ENCODE measurements around the gene PRKG1.

PRKG1 gene

DNA sequence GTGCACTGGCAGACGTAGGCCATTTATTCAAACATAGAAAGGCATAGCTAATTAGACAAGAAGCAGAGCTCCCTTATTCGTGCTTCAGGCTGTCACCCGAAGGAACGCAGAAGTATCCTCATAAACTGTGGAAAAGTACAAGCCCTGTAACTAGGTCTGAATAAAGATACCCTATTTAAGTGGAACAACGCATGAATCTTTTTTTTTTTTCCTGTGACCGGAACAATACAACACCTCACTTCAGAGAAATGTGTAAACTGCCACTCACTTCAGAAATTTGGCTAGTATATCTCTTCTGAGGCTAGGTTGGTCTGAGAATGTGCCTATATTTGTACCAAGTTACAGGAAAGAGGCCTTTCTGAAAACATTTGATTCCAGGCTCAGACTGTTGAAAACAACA, 633.1 kb downstream of the PRKG1 start:
- Histone ChIP-seq H4K12ac (ENCODE audit: low read depth, low read length) (no peak overlapping the region), H3K9ac (ENCODE audit: low read length) (no peak overlapping the region), H4K8ac (ENCODE audit: low read depth, low read length) (no peak overlapping the region), H2BK12ac (ENCODE audit: low read length) (no peak overlapping the region), H3K27me3 (ENCODE audit: insufficient read depth, low read length) (no peaks in the 10 kb centered on the region), H4K91ac (ENCODE audit: low read depth, low read length) (no peak overlapping the region), H3K4me3 (ENCODE audit: low read depth, low read length) (no peak overlapping the region), H3K79me2 (ENCODE audit: control insufficient read depth, insufficient read depth, low read length, poor library complexity) (no peaks in the 10 kb centered on the region), H3K79me1 (ENCODE audit: low read length) (no peaks in the 10 kb centered on the region), H3K4ac (ENCODE audit: low read depth, low read length) (no peak overlapping the region), H3K4me2 (ENCODE audit: low read length) (no peak overlapping the region), H3K9me3 (ENCODE audit: insufficient read depth, low read depth, low read length) (no peaks in the 10 kb centered on the region), H2AFZ (ENCODE audit: insufficient read depth, low read length, poor library complexity) (no peak overlapping the region), H2BK120ac (ENCODE audit: insufficient read depth, low read length, poor library complexity) (no peak overlapping the region), H2BK5ac (ENCODE audit: low read depth, low read length, poor library complexity) (no peak overlapping the region), H3K18ac (ENCODE audit: low read length) (no peak overlapping the region), H3K14ac (ENCODE audit: low read length) (no peak overlapping the region), H3K23ac (ENCODE audit: low read length) (no peak overlapping the region), H3K27ac (ENCODE audit: low read depth, low read length) (no peak overlapping the region), H3K4me1 (ENCODE audit: control insufficient read depth in 1 of 2, insufficient read depth in 2 of 2, low read length in 2 of 2) (peaks cover 0 to 2% of the 10 kb centered on the region in 2 experiments), H3K36me3 (ENCODE audit: control insufficient read depth in 1 of 2, insufficient read depth in 2 of 2, low read length in 2 of 2) (no peaks in the 10 kb centered on the region), H2AK5ac (ENCODE audit: low read length) (no peak overlapping the region)
- no peak for DNase-seq
- no CpG with 5 or more reads among the region's 6 CpGs for WGBS (ENCODE audit: extremely low coverage, insufficient coverage, insufficient read length)

DNA sequence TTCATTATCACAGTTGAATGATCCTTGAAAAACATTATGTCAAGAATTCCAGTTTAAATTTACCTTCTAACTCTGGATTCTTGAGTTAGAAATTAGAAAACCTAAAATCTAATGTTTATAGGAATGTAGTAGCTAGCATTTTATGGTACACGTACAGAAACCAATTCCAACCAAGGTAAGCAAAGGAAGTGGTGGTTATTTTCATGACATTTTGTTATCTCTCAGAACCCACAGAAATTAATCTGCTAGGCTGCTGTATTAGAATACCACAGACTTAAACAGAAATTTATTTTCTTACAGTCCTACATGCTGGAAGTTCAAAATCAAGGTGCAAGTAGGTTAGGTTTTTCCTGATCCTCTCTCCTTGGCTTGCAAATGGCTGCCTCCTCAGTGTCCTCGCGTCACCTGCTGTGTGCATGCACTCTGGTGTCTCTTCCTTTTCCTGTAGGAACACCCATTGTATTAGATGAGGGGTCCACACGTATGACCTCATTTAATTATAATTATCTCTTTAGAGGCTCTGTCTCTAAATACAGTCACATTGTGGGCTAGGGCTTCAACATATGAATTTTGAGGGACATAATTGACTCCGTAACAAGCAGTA, 633.6 kb downstream of the PRKG1 start:
- H3K18ac ChIP-seq (ENCODE audit: low read length), result no peak overlapping the region
- H3K4ac ChIP-seq (ENCODE audit: low read depth, low read length), result no peak overlapping the region
- H3K79me2 ChIP-seq (ENCODE audit: control insufficient read depth, insufficient read depth, low read length, poor library complexity), result no peaks in the 10 kb centered on the region
- H3K14ac ChIP-seq (ENCODE audit: low read length), result no peak overlapping the region
- no peak overlapping the region for H3K23ac ChIP-seq (ENCODE audit: low read length)
- no peak overlapping the region for H4K12ac ChIP-seq (ENCODE audit: low read depth, low read length)
- no peak overlapping the region for H3K4me3 ChIP-seq (ENCODE audit: low read depth, low read length)
- no peaks in the 10 kb centered on the region for H3K36me3 ChIP-seq (ENCODE audit: control insufficient read depth in 1 of 2, insufficient read depth in 2 of 2, low read length in 2 of 2)
- H3K4me1 ChIP-seq (ENCODE audit: control insufficient read depth in 1 of 2, insufficient read depth in 2 of 2, low read length in 2 of 2), result peaks cover 0 to 2% of the 10 kb centered on the region in 2 experiments
- no peaks in the 10 kb centered on the region for H3K27me3 ChIP-seq (ENCODE audit: insufficient read depth, low read length)
- H2AK5ac ChIP-seq (ENCODE audit: low read length), result no peak overlapping the region
- no peak overlapping the region for H2BK12ac ChIP-seq (ENCODE audit: low read length)
- no CpG with 5 or more reads among the region's 5 CpGs for WGBS (ENCODE audit: extremely low coverage, insufficient coverage, insufficient read length)
- no peaks in the 10 kb centered on the region for H3K79me1 ChIP-seq (ENCODE audit: low read length)
- H3K4me2 ChIP-seq (ENCODE audit: low read length), result no peak overlapping the region
- H2AFZ ChIP-seq (ENCODE audit: insufficient read depth, low read length, poor library complexity), result no peak overlapping the region
- H4K91ac ChIP-seq (ENCODE audit: low read depth, low read length), result no peak overlapping the region
- DNase-seq, result no peak
- no peak overlapping the region for H3K9ac ChIP-seq (ENCODE audit: low read length)
- H2BK120ac ChIP-seq (ENCODE audit: insufficient read depth, low read length, poor library complexity), result no peak overlapping the region
- H3K9me3 ChIP-seq (ENCODE audit: insufficient read depth, low read depth, low read length), result no peaks in the 10 kb centered on the region
- H2BK5ac ChIP-seq (ENCODE audit: low read depth, low read length, poor library complexity), result no peak overlapping the region
- H4K8ac ChIP-seq (ENCODE audit: low read depth, low read length), result no peak overlapping the region
- H3K27ac ChIP-seq (ENCODE audit: low read depth, low read length), result no peak overlapping the region

DNA sequence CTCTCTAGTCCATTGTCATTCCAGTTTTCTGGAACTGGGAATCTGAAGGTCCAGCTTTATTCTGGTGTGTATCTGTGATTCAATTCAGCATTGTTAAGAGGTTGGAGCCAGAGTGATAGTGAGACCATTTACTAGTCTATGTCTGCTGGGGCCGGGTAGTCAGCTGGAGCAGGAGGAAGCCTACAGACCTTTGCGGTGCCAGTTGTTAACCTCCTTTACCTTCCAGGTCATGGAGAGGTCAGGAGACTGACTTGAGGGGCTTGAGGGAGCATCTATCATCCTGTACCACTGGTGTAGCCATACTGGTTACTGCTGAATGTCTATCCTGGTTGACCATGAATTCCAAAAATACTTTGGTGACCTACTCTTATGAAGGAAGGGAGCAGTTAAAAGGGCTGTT, 634.3 kb downstream of the PRKG1 start:
- Histone ChIP-seq H3K4me1 (ENCODE audit: control insufficient read depth in 1 of 2, insufficient read depth in 2 of 2, low read length in 2 of 2) (peaks cover 0 to 2% of the 10 kb centered on the region in 2 experiments), H2AK5ac (ENCODE audit: low read length) (no peak overlapping the region), H3K36me3 (ENCODE audit: control insufficient read depth in 1 of 2, insufficient read depth in 2 of 2, low read length in 2 of 2) (no peaks in the 10 kb centered on the region), H3K27me3 (ENCODE audit: insufficient read depth, low read length) (no peaks in the 10 kb centered on the region), H4K91ac (ENCODE audit: low read depth, low read length) (no peak overlapping the region), H3K79me2 (ENCODE audit: control insufficient read depth, insufficient read depth, low read length, poor library complexity) (no peaks in the 10 kb centered on the region), H3K9ac (ENCODE audit: low read length) (no peak overlapping the region), H3K4me2 (ENCODE audit: low read length) (no peak overlapping the region), H3K14ac (ENCODE audit: low read length) (no peak overlapping the region), H2AFZ (ENCODE audit: insufficient read depth, low read length, poor library complexity) (no peak overlapping the region), H3K4me3 (ENCODE audit: low read depth, low read length) (no peak overlapping the region), H3K18ac (ENCODE audit: low read length) (no peak overlapping the region), H3K4ac (ENCODE audit: low read depth, low read length) (no peak overlapping the region), H3K9me3 (ENCODE audit: insufficient read depth, low read depth, low read length) (no peaks in the 10 kb centered on the region), H3K27ac (ENCODE audit: low read depth, low read length) (no peak overlapping the region), H2BK120ac (ENCODE audit: insufficient read depth, low read length, poor library complexity) (no peak overlapping the region), H4K12ac (ENCODE audit: low read depth, low read length) (no peak overlapping the region), H2BK5ac (ENCODE audit: low read depth, low read length, poor library complexity) (no peak overlapping the region), H3K23ac (ENCODE audit: low read length) (no peak overlapping the region), H2BK12ac (ENCODE audit: low read length) (no peak overlapping the region), H3K79me1 (ENCODE audit: low read length) (no peaks in the 10 kb centered on the region), H4K8ac (ENCODE audit: low read depth, low read length) (no peak overlapping the region)
- WGBS (ENCODE audit: extremely low coverage, insufficient coverage, insufficient read length), result no CpG with 5 or more reads among the region's 2 CpGs
- no peak for DNase-seq

- Histone ChIP-seq H4K12ac (ENCODE audit: low read depth, low read length) (no peak overlapping the region), H2BK5ac (ENCODE audit: low read depth, low read length, poor library complexity) (no peak overlapping the region), H3K4me2 (ENCODE audit: low read length) (no peak overlapping the region), H3K23ac (ENCODE audit: low read length) (no peak overlapping the region), H4K8ac (ENCODE audit: low read depth, low read length) (no peak overlapping the region), H2AFZ (ENCODE audit: insufficient read depth, low read length, poor library complexity) (no peak overlapping the region), H3K27me3 (ENCODE audit: insufficient read depth, low read length) (no peaks in the 10 kb centered on the region), H3K4me1 (ENCODE audit: control insufficient read depth in 1 of 2, insufficient read depth in 2 of 2, low read length in 2 of 2) (peaks cover 0 to 2% of the 10 kb centered on the region in 2 experiments), H3K36me3 (ENCODE audit: control insufficient read depth in 1 of 2, insufficient read depth in 2 of 2, low read length in 2 of 2) (no peaks in the 10 kb centered on the region), H2BK12ac (ENCODE audit: low read length) (no peak overlapping the region), H4K91ac (ENCODE audit: low read depth, low read length) (no peak overlapping the region), H3K9me3 (ENCODE audit: insufficient read depth, low read depth, low read length) (no peaks in the 10 kb centered on the region), H3K27ac (ENCODE audit: low read depth, low read length) (no peak overlapping the region), H3K9ac (ENCODE audit: low read length) (no peak overlapping the region), H3K14ac (ENCODE audit: low read length) (no peak overlapping the region), H3K4me3 (ENCODE audit: low read depth, low read length) (no peak overlapping the region), H3K79me1 (ENCODE audit: low read length) (no peaks in the 10 kb centered on the region), H2BK120ac (ENCODE audit: insufficient read depth, low read length, poor library complexity) (no peak overlapping the region), H3K4ac (ENCODE audit: low read depth, low read length) (no peak overlapping the region), H3K18ac (ENCODE audit: low read length) (no peak overlapping the region), H3K79me2 (ENCODE audit: control insufficient read depth, insufficient read depth, low read length, poor library complexity) (no peaks in the 10 kb centered on the region), H2AK5ac (ENCODE audit: low read length) (no peak overlapping the region)
- no CpG with 5 or more reads among the region's 2 CpGs for WGBS (ENCODE audit: extremely low coverage, insufficient coverage, insufficient read length)
- peak in 1 of 2 donors; percentile 32 for DNase-seq
Measured at GRCh38 chr10:51709324-51709972, 635.2 kb downstream of the PRKG1 start.

Measured in trophoblast cell (in vitro differentiated cells and primary cell).